ENCODE data around the gene CNST.
"Not testable (repeated sequence)": the region's sequence is repeated elsewhere in the genome, so short reads cannot be mapped to it uniquely, and the experiment has no call there.

The CNST gene

DNA sequence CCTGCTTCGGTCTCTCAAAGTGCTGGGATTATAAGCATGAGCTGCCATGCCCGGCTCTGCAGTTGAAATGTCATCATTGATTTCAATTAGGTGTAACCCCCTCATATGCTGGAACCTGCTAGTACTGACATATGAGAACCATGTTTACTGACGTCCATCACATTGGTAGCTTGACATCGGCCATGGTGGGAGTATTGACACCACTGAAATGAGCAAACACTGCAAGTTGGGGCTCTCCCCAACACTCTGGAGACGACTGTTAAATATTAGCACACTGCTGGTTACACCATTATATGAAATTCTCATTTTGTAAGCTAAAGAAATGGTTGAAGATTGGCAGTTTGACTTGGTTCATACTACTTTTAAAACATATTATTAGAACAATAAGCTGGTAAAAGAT lies 63.7 kb downstream of the CNST start:
- DNase-seq: no peak

DNA sequence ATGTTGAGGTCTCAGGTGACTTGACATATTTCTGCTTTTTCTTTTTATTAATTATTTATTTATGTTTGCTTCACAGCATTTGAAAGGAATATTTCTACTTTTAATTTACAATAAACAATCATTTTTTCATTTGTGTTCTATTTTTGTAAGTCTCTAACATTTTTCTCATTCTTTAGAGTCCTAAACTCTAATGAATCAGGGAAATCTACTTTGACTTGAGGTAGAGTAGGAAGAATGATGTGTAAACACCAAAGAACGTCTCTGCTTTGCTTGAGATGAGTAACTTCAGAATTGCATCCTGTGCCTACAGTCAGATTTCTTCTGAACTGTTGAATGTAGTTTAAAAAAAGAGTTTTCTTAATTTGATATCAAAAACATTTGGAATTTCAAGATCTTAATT lies 65.2 kb downstream of the CNST start:
- DNase-seq: no peak

DNA sequence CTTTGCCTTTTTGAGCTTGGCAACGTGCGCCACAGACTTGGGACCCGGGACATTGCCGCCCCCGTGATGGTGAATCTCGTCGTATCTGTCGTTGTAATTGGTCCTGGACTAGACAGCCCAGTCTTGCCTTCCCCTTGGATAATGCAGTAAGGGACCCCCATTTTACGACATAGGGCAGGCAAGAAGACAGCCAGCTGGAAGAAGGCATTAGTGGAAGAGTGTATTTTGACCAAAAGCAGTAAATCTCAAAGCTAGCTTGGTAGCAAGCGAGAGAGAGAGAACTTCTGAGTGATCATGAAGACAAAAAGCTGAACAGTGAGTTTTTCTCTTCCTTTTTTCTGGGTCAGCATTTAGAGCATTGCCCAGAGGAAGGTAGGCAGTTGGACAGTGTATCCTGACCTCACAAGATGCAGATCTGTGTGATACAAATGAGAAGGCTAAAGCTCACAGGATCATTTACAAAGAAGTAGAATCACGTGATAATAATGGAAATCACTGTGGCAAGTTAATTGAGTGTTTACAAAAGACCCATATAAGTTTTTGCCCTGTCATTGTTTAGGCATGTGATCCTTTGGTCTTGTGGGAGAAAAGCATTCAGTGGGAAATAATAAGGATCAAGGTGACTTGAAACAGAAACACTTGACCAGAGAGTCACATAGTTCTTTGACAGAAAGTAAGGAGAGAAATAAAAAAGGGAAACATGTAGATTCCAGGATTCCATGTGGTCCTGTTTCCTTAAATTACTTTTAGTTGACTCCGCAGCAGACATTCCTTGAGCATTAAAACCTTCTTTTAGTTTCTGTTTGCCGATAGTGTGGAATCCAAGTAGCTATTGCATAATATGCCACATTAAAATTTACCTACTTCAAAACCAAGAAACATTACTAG lies 66.3 kb downstream of the CNST start:
- DNase-seq: no peak

DNA sequence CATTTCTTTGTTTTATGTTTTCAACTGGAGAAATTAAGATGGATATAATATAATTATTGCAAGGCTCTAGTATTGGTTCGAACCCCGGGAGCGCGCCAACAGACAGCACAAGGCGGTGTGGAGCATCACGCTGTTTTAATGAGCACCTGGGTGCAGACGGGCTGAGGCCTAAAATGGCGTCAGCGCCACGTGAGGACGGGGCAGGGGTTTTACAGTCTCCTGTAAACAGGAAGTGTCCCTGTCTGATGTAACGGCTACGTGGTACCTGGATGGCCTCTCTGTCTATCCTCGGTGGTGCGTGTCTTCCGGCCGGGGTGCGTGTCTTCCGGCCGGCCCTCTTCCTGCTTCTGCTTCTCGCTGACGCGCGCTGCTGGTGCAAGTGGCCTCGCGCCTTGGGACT lies 68.4 kb downstream of the CNST start:
- not testable (repeated sequence) for DNase-seq

DNA sequence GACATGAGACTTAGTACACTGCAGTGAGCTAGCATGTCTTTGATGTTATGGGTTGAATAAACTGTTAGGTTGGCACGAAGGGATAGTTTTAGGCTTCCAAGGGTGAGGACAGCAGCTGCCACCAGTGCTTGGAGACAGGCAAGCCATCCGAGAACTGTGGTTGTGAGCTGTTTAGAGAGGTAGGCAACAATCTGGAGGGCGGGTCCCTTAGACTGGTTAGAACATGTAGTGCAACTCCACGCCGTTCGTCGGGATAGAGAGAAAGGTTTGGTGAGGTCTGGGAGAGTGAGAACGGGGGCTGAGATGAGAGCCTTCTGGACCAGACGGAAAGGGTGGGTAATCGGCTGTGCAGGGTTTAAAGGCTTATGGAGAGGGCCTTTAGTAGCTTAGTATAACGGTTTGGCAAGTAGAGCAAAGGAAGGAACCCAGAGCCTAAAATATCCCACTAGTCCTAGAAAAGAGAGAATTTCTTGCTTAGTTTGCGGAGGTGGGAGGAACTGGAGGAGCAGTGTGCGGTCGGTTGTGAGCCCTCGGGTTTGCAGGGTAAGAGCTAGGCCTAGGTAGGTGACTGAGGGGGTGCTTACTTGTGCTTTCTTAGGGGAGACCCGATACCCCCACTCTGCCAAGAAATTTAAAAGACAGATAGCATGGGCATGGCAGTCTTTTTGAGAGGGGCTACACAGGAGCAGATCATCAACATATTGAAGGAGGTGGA lies 72.8 kb downstream of the CNST start:
- no peak for DNase-seq

DNA sequence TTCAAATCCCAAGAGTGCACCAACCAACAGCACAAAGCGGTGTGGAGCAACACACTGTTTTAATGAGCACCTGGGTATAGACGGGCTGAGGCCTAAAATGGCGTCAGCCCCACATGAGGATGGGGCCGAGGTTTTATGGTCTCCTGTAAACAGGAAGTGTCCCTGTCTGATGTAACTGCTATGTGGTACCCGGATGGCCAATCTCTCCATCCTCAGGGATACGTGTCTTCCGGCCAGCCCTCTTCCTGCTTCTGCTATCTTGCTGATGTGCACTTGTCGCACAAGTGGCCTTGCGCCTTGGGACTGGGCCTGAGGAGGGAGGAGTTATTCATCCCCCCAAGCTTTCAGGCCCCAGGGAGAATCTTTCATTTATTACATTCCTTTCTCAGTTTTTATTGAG lies 73.5 kb downstream of the CNST start:
- no peak for DNase-seq

DNA sequence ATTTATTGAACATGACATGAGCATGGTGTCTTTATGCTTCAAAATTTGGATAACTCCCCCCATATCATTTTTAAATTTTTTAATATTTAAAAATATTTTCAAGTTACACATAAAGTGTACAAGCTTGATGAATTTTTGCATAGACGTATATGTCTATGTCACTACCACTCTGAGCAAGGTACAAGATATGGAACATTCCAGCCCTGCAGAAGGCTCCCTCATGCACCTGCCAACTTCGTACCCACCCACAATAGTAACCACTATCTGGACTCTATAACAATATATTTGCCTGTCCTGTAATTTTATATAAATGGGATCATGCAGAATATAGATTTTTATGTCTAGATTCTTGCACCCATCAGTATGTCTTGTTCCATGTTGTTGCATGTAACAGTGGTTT lies 74.5 kb downstream of the CNST start:
- DNase-seq: no peak

DNA sequence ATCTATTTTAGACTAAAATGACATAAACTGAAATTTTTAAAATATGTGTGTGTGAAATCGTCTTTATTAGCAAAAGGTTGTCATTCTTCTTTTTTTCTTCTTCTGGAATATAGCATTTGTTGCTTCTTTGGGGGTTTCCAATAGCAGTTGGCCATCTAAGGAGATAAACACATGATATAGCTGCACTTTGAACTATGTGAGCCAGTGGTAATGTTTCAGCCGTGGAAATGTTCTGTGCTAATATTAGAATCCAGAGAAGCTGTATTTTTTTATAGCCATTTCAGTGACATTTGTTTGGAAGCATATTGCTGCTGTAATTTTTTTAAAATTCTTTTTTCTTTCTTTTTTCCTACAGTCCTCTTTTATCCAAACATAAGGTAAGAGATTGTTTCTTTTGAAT lies 75.1 kb downstream of the CNST start:
- DNase-seq: no peak

DNA sequence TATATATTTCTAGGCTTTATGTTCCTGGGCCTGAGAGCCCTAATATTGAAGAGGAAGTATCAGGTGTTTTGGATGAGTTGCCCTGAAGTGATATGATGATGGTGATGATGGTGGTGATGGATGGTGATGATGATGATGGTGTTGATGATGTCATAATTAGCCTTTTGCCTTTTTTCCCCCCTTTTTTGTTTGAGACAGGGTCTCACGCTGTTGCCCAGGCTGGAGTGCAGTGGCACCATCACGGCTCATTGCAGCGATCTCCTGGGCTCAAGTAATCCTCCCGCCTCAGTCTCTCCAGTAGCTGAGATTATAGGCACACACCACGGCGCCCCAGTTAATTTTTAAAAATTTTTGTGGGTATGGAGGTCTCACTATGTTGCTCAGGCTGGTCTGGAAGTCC lies 76.5 kb downstream of the CNST start:
- no peak for DNase-seq

DNA sequence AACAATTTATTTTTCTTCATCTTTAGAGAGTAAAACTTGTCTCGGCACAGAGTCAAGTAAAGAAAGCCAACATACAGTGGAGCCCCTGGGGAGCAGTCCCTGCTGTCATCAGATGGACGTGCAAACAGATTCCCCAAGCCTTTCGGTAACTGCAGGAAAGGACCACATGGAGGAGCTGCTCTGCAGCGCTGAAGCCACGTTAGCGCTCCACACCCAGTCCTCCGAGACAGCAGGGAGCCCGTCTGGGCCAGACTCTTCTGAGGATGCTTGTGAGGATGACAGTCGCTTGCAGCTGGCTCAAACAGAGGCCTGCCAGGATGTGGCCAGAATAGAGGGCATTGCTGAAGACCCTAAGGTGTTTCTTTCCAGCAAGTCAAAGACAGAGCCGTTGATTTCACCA lies 80.9 kb downstream of the CNST start:
- no peak for DNase-seq

DNA sequence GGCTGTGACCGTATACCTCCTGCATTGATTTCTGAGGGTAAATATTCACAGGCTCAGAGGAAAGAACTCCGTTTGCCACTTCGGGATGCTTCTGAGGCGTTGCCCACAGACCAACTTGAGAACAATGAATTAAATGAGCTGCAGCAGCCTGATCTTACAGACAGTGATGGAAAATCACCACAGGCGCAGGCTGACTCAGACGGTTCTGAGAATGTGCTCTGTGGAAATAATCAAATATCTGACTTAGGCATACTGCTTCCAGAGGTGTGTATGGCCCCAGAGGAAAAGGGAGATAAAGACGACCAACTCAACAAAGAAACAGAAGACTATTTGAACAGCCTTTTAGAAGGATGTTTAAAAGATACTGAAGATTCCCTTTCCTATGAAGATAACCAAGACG lies 81.3 kb downstream of the CNST start:
- no peak for DNase-seq

DNA sequence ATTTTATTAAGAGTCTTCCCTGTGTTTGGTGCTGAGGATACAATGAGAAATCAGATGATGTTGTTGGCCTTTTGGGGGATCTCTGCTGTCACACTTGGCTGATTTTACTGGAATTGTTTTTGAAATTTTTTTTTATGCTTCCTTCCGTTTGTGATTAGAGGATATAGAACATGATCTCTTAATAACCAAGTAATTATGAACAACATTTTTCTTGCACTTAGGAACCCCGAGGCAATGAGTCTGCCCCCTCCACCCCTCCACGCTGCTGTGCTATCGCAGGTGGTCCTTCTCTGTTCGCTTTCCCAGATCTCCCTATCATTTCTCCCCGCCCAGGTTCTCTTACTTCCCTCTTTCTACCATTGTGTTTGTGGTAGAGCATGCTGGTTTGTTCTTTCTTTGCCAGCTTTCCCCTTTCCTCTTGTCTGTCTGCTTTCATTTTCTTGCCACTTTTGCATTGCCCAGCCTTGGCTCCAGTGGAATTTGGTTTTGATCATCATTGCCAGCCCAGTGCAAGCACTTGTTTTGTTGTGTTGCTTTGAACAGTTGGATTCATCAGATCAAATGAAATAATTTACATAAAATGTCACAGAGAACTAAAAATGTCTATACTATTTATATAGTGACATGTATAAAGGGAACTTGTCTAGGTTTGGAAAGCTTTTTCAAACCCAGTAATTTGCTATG lies 84.9 kb downstream of the CNST start:
- DNase-seq: no peak

DNA sequence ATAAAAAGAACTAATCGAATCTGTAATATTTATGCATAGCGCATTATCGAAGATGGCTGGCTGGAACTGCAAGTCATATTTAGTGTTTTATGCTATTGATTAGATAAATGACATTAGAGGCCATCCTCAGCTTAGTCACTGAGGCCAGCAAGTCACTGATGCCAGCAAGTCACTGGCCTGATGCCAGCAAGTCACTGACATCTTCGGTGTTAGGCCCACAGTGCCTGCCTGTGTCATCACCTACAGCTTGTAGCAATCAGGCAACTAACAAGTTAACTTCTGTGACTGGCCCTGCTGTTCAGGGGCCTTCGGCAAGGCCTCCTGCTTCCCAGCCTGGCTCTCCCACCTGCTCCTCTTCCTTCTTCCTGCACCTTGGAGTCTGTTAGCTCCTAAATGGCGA lies 92.3 kb downstream of the CNST start:
- DNase-seq: no peak

DNA sequence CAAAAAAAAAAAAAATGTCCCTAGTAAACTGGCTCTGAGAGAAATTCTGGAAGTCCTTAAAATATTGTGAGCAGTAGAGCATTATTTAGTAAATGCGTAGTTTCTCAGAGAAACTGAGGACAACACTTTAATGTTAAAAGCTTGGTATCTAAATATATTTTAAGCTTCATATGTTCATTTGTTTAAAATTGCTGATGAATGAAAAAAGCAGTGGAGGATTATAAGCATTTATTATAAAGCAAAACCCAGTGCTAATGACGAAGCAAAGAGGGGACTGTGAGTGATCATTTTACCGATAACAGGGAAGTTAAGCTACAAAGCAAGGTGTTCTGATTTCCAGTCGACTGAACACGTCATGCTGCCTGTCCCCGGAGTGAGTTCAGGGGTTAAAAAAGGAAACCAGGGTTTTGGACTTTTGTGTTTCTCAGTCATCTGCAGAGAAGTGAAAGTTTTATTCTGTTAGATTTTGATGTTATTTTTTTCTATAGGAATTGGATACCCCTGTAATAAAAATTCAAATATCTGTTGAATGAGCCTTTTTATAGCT lies 93.4 kb downstream of the CNST start:
- no peak for DNase-seq

DNA sequence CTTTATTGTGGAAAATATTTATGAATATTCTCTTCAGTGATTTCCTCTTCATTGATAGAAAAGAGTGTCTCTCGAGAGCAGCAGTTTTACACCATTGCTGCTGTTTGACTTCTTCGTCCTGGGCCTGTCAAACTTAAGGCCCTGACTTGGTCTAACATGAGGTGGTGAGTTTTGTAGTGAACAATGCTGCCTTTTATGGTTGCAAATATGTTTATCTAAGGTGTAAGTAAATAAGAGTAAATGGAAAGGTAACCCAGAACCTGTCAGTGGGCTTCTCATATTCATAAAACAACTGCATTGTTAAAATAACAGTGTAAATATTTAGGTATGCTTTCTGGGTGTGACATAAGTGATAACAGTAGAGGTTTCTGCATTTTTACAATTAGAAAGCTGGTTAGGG lies 95.2 kb downstream of the CNST start:
- DNase-seq: peak in 1 of 2 experiments; percentile 40

DNA sequence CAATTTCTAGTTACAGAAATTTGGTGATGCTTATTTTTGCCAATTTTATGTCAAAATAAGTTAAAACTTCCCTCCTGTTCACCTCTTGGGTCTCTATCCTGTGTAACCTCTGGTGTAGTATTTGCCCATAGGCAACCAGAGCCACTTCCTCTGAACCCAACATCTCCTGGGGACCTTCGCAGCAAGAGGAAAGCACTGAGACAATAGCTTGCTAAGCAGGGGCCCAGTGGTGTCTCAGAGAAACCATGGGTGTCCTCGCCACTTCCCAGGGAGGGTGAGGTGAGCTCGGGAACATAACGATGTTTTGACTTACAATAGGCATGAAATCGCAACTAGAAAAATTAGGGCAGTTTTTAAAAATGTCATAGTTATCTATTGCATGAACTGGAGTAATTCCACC lies 101.5 kb downstream of the CNST start:
- no peak for DNase-seq

DNA sequence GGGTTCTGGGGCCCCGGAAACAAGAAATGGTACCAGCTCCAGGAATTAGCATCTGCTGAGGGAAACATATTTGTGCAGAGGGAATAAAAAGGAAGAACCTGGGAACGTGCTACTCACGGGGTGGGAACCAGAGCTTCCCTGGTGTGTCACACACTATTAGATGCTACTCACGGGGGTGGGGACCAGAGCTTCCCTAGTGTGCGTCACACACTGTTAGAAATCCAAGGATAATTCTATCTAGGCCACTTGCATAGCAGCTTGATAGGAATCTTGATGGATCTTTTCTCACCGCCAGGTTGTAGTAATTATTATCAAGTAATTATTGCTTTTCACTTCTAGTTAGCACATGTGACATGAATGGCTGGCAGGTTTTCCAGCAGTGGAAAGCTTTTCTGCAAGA lies 103.4 kb downstream of the CNST start:
- no peak for DNase-seq

DNA sequence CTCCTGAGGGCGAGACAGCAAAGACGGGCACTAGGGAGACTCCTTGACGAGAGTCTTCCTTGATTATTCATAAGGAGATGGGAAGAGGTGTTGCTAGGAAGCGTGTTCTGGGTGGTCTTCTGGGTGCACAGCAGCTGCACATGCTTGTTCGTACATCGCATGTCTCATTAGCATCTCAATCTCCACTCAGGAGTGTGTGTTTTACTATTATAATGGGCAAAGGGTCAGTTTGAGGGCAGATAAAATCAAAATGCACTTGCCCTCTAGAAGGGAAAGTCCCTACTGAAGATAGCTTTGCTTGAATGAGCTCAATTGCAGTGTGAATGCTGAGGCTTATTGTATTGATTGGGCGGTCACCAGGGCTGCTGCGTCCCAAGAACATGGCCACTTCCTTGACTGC lies 107.8 kb downstream of the CNST start:
- DNase-seq: no peak

DNA sequence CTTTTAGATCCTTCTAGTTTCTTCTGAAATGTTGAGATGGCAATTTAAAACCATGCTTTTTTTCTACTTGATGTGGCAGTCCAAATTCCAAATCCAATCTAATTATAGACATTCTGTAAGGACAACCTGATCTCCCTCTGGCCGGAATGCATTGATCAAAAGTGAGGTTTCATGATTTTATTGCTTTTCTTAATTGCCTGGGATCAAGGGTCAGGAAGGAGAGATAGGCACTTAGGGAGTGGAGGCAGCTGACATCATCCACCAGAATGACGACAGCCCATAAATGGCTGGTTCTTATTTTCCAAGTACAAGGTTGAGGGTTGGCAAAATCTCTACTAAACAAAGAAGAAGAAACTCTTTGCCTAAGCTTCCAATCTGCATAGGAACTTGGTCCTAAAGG lies 111.6 kb downstream of the CNST start:
- DNase-seq: no peak

DNA sequence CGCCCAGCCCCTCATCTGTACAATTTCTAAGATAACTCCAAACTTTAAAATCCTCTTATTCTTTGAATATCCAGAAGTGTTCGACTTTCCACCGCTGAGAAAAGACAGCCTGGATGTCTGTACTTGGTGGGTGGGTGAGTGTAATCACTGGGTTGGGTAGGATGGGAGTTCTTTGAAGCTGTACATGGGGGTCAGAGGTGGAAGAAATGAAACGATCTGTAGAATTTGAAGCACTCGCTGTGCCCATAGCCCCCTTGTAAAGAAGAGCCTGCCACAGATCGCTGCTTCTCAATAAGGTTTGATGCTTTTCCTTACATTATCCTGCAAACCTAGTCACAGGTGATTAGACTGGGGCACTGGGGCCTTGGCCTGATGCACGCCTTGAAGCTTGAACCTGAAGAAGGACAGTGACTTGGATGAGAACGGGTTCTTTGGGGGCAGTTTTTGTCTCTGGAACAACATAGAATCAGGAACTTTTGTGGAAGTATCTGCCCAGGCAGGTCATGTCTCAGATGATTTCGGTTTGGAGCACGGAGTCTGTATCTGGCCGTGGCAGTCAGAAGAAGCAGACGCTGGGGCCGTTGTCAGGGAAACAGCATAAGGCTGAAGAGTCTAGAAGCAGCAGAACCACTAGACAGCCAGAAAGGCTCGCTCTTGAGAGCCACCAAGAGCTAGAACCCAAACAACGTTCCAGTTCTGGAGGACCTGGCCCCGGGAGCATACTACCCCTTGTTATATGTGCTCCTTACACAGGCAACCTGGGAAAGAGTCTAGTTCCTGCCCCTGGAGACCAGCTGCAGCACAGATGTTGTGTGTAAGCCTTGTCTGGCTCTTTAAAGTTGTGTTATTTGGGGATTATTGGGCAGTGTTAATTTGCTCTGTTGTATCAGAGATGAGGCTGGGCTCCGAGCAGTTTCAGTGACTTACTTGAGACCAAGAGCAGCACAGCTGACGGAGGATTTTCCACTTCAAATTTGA lies 112.8 kb downstream of the CNST start:
- no peak for DNase-seq

DNA sequence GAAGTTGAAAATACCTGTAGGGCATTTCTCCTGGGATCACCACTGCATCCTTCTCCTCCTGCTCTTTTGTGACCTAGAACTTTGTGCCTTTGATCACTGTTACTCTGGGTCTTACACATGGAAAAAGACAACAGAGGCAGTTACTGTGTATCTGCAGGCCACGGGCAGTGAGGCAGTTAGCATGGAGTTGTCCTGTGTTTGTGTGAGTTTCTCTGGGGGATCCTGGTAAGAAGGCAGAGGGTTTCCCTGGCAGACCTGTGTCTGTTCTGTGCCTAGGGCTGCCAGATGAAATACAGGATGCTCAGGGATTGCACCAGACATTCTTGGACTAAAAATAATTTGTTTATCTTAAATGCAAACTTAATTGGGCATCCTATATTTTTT lies 113.5 kb downstream of the CNST start:
- no peak for DNase-seq

DNA sequence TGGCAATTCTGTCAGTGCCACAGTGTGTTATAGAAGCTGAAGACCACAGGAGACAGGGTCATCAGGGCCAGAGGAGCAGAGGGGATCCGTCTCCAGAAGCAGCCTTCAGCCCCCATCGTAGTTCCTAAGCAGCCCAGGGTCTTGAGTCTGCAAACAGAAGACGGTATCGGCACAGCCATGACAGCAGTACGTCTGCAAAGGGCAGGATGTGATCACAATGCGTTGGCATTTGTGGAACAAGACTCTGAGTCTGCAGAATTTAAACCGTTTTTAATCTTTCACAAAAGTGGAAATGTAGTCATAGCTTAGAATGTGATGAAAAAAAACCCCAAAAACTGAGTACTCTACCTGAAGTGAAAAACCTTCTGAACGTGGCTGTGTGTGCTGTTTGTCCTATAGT lies 113.9 kb downstream of the CNST start:
- DNase-seq: no peak
